ENCODE data around the gene CLDN34. TPM values are rescaled to one million over a fixed set of nuclear protein-coding genes. Genes with fewer than 3 reads are reported as not detected.

The CLDN34 gene
- total RNA-seq (2022): not detected in 2 replicates
- Bru-seq, nascent RNA: percentile 43 among the genes with signal in this experiment
- percentile 50 among the genes with signal in this experiment for BruChase-seq, experiment 1, labeled RNA remaining after a 2-hour chase
- percentile 47 among the genes with signal in this experiment for BruChase-seq, experiment 2, labeled RNA remaining after a 6-hour chase
- long read RNA-seq: 0 reads

- CTCF ChIA-PET: no interaction called here
- DNase-seq: no peak
- Histone ChIP-seq H3K4me3 (ENCODE audit: low read depth, low read length) (no peak within 1 kb of the TSS), H3K27me3 (replicated peaks; ENCODE audit: control insufficient read depth, insufficient read depth, low read length) (no peaks in the 10 kb centered on the region), H3K9me3 (no peaks in the 10 kb centered on the region), H3K4me1 (no peaks in the 10 kb centered on the region), H3K36me3 (ENCODE audit: control insufficient read depth, insufficient read depth, low read length) (no peaks in the 10 kb centered on the region)
- intact Hi-C loops (cut with micrococcal nuclease; ENCODE audit: unreplicated experiment): no loop called here
- no peaks in the 10 kb centered on the region for H3K27me3 Mint-ChIP-seq (ENCODE audit: insufficient read depth, unreplicated experiment)
- POLR2A ChIA-PET: no interaction called here
- no TSS peak for BruUV-seq (replicated peaks)
- H3K4me1 Mint-ChIP-seq (ENCODE audit: low read depth, unreplicated experiment): no peaks in the 10 kb centered on the region
- H3K9me3 Mint-ChIP-seq (ENCODE audit: unreplicated experiment): no peaks in the 10 kb centered on the region
- H3K27ac Mint-ChIP-seq (ENCODE audit: unreplicated experiment): no peak within 1 kb of the TSS
- TF ChIP-seq CTCF (IDR thresholded peaks at IDR 0.05; ENCODE audit: insufficient read depth in 1 of 2, low read depth in 1 of 2, low read length in 1 of 2, severe bottlenecking in 1 of 2, unreplicated experiment in 1 of 2): no peak
- no peaks in the 10 kb centered on the region for H3K36me3 Mint-ChIP-seq (ENCODE audit: insufficient read depth, unreplicated experiment)
- H3K4me3 Mint-ChIP-seq (ENCODE audit: unreplicated experiment): no peak within 1 kb of the TSS
Measured at GRCh38 chrX:9966775-9967408, at the start of gene CLDN34. Gene CLDN34, plus strand, starts transcription at chrX:9967358. Its CDS starts 0 bp downstream, at chrX:9967358.

GRCh38 chrX:9917861-9918260, 49.3 kb upstream of the CLDN34 start:
- intact Hi-C loops (cut with micrococcal nuclease; ENCODE audit: unreplicated experiment): no loop called here
- no peaks in the 10 kb centered on the region for H3K27me3 ChIP-seq (replicated peaks; ENCODE audit: control insufficient read depth, insufficient read depth, low read length)
- no peak overlapping the region for H3K4me3 Mint-ChIP-seq (ENCODE audit: unreplicated experiment)
- no peaks in the 10 kb centered on the region for H3K9me3 ChIP-seq
- H3K9me3 Mint-ChIP-seq (ENCODE audit: unreplicated experiment): no peaks in the 10 kb centered on the region
- no peak for DNase-seq
- BruUV-seq (replicated peaks): no TSS peak
- no peak for TF ChIP-seq CTCF (IDR thresholded peaks at IDR 0.05; ENCODE audit: insufficient read depth in 1 of 2, low read depth in 1 of 2, low read length in 1 of 2, severe bottlenecking in 1 of 2, unreplicated experiment in 1 of 2)
- no peaks in the 10 kb centered on the region for H3K4me1 ChIP-seq
- H3K27ac Mint-ChIP-seq (ENCODE audit: unreplicated experiment): no peak overlapping the region
- no peaks in the 10 kb centered on the region for H3K36me3 Mint-ChIP-seq (ENCODE audit: insufficient read depth, unreplicated experiment)
- H3K27me3 Mint-ChIP-seq (ENCODE audit: insufficient read depth, unreplicated experiment): no peaks in the 10 kb centered on the region
- no peaks in the 10 kb centered on the region for H3K36me3 ChIP-seq (ENCODE audit: control insufficient read depth, insufficient read depth, low read length)
- no peak overlapping the region for H3K4me3 ChIP-seq (ENCODE audit: low read depth, low read length)
- POLR2A ChIA-PET: no interaction called here
- no peaks in the 10 kb centered on the region for H3K4me1 Mint-ChIP-seq (ENCODE audit: low read depth, unreplicated experiment)
- CTCF ChIA-PET: no interaction called here

GRCh38 chrX:9919632-9920172, 47.5 kb upstream of the CLDN34 start:
- ChIA-PET POLR2A (no interaction called here), CTCF (no interaction called here)
- no peaks in the 10 kb centered on the region for H3K4me1 Mint-ChIP-seq (ENCODE audit: low read depth, unreplicated experiment)
- H3K27ac Mint-ChIP-seq (ENCODE audit: unreplicated experiment): no peak overlapping the region
- no peak overlapping the region for H3K4me3 ChIP-seq (ENCODE audit: low read depth, low read length)
- no peaks in the 10 kb centered on the region for H3K4me1 ChIP-seq
- DNase-seq: no peak
- H3K36me3 Mint-ChIP-seq (ENCODE audit: insufficient read depth, unreplicated experiment): no peaks in the 10 kb centered on the region
- no TSS peak for BruUV-seq (replicated peaks)
- intact Hi-C loops (cut with micrococcal nuclease; ENCODE audit: unreplicated experiment): no loop called here
- no peaks in the 10 kb centered on the region for H3K9me3 Mint-ChIP-seq (ENCODE audit: unreplicated experiment)
- no peaks in the 10 kb centered on the region for H3K27me3 ChIP-seq (replicated peaks; ENCODE audit: control insufficient read depth, insufficient read depth, low read length)
- H3K36me3 ChIP-seq (ENCODE audit: control insufficient read depth, insufficient read depth, low read length): no peaks in the 10 kb centered on the region
- no peak for TF ChIP-seq CTCF (IDR thresholded peaks at IDR 0.05; ENCODE audit: insufficient read depth in 1 of 2, low read depth in 1 of 2, low read length in 1 of 2, severe bottlenecking in 1 of 2, unreplicated experiment in 1 of 2)
- no peak overlapping the region for H3K4me3 Mint-ChIP-seq (ENCODE audit: unreplicated experiment)
- no peaks in the 10 kb centered on the region for H3K9me3 ChIP-seq
- H3K27me3 Mint-ChIP-seq (ENCODE audit: insufficient read depth, unreplicated experiment): no peaks in the 10 kb centered on the region

All from Caco-2 (cell line).